GM13977 (cell line): ENCODE measurements around the gene C1orf159.

Experiments
- DNase-seq: peaks from one replicate; pipeline ENCODE4 v3.0.0; 2012; ENCODE audit warnings: low spot score
- in situ Hi-C: fragments of 300-500 bp; cut with MboI; formaldehyde crosslinking; loops from one replicate; pipeline ENCODE4 v1.12.0; 2022; ENCODE audit warnings: low sequenced_read_pairs, low pct_unique_long_range_greater_than_20kb, mixed read lengths, inconsistent platforms; ENCODE audit not compliant: unreplicated experiment
- TF ChIP-seq, protein P1 (sequence below): IDR thresholded peaks from 2 replicates; pipeline ENCODE4 v1.5.1; 2012; ENCODE audit warnings: mild to moderate bottlenecking, control low read depth; ENCODE audit not compliant: insufficient read depth; ENCODE audit errors: extremely low read depth, missing control alignments

C1orf159 gene

DNA sequence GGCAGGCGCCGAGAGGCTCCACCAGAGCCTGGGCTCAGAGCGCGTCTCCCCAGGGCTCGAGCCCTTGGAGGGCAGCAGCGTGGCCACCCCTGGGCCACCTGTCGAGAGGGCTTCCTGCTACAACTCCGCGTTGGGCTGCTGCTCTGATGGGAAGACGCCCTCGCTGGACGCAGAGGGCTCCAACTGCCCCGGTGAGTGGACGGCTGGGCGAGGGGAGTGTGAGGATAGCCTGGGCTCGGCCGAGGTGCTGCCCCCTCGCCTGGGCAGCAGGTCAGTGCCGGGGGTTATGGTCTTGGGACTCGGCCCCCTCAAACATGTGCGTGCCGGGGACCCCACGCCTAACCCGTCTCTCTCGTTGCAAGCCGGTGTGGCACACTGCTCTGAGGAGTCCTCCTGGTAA is 69.1 kb downstream of the C1orf159 start:
- no peak for DNase-seq
- in situ Hi-C loops = no loop called here
- TF ChIP-seq, protein P1, sequence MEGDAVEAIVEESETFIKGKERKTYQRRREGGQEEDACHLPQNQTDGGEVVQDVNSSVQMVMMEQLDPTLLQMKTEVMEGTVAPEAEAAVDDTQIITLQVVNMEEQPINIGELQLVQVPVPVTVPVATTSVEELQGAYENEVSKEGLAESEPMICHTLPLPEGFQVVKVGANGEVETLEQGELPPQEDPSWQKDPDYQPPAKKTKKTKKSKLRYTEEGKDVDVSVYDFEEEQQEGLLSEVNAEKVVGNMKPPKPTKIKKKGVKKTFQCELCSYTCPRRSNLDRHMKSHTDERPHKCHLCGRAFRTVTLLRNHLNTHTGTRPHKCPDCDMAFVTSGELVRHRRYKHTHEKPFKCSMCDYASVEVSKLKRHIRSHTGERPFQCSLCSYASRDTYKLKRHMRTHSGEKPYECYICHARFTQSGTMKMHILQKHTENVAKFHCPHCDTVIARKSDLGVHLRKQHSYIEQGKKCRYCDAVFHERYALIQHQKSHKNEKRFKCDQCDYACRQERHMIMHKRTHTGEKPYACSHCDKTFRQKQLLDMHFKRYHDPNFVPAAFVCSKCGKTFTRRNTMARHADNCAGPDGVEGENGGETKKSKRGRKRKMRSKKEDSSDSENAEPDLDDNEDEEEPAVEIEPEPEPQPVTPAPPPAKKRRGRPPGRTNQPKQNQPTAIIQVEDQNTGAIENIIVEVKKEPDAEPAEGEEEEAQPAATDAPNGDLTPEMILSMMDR = no peak

DNA sequence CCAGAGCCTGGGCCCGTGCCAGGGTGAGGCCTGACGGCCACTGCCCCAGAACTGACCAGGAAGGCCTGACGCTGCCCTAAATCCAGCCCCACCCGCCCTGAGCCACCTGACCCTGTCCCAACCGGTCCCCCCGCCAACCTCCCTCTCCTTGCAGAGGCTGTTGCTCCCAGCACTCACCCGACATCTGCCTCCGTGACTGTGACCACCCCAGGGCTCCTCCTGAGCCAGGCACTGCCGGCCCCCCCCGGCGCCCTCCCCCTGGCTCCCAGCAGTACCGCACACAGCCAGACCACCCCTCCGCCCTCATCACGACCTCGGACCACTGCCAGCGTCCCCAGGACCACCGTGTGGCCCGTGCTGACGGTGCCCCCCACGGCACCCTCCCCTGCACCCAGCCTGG is 69.6 kb downstream of the C1orf159 start:
- no peak for DNase-seq
- in situ Hi-C loops = no loop called here
- TF ChIP-seq, protein P1 = no peak

DNA sequence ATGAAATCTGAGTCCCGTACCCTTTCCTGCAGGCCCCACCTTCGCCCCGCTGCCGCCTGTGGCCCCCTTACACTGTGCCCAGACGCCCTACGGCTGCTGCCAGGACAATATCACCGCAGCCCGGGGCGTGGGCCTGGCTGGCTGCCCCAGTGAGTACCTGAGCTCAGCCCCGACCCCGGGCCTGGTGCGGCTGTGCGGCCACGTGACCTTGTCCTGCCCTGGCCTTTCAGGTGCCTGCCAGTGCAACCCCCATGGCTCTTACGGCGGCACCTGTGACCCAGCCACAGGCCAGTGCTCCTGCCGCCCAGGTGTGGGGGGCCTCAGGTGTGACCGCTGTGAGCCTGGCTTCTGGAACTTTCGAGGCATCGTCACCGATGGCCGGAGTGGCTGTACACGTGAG is 70.8 kb downstream of the C1orf159 start:
- TF ChIP-seq, protein P1 = no peak
- no peak for DNase-seq
- in situ Hi-C loops = no loop called here

DNA sequence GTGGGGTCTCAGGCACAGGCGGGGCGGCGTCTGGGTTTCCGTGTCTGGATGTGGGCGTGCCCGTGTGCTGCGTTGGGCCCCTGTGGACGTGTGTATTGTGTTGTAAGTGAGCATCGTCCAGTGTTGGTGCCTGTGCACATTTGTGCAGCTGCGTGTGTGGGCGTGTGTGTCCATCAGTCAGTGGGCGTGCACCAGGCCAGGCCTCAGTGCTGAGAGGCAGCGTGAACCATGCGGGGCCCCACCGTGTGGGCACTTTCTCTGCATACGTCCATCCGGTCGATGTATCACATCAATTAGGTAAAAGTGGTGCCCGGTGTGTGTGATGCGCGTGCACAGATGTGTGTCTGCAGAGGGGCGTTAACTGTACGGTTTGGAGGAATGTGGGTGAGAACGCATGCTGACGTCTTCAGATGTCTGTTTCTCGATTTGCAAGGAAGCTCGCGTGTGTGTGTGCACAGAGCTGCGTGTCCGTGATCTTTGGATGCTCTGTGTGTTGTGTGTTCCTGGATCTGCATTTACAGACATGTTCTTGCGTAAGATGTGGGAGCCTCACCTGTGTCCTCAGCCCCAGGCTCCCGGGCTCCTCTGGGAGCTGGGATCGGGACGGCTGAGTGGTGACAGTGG is 71.3 kb downstream of the C1orf159 start:
- in situ Hi-C loops = no loop called here

DNA sequence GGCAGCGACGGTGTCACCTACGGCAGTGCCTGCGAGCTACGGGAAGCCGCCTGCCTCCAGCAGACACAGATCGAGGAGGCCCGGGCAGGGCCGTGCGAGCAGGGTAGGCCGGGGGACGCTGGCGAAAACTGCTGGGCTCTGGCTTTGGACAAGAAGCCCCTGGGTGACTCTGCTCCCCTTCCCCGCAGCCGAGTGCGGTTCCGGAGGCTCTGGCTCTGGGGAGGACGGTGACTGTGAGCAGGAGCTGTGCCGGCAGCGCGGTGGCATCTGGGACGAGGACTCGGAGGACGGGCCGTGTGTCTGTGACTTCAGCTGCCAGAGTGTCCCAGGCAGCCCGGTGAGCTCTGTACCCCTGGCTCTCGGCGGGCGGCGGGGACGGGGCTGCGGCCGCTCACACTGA is 72.0 kb downstream of the C1orf159 start:
- in situ Hi-C loops = no loop called here
- DNase-seq = no peak
- TF ChIP-seq, protein P1 = no peak

More for the DNA sequence above, 71.3 kb downstream of the C1orf159 start:
- TF ChIP-seq, protein P1 = no peak
- no peak for DNase-seq

DNA sequence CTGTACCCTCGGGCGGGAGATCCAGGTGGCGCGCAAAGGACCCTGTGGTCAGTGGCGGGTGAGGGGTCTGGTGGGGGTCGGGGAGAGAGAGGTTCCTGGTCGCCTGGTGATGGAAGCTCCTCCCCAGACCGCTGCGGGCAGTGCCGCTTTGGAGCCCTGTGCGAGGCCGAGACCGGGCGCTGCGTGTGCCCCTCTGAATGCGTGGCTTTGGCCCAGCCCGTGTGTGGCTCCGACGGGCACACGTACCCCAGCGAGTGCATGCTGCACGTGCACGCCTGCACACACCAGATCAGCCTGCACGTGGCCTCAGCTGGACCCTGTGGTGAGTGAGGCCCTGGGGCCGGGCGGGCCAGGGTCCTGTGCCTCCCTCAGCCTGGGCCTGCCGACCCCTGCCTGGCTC is 72.5 kb downstream of the C1orf159 start:
- no peak for DNase-seq
- TF ChIP-seq, protein P1 = no peak
- in situ Hi-C loops = no loop called here
